H1 (cell line): ENCODE data around the gene MYO9A. TPM values are rescaled to one million over a fixed set of nuclear protein-coding genes. Genes with fewer than 3 reads are reported as not detected.

Experiments
- CTCF ChIA-PET: fragments of 300-600 bp; sonication (Branson Sonifier 250); formaldehyde crosslinking; loops from one replicate; lab custom pipeline; 2021; ENCODE audit not compliant: partially characterized antibody; lab: Charles Lee
- POLR2A ChIA-PET: fragments of 300-600 bp; sonication (Branson Sonifier 250); formaldehyde crosslinking; loops from one replicate; lab custom pipeline; 2021; ENCODE audit warnings: inconsistent platforms; ENCODE audit not compliant: partially characterized antibody; lab: Charles Lee
- DNase-seq, 2 experiments: peaks; one replicate each; pipeline versions ENCODE4 v3.0.0 to v3.0.0-alpha.2; 2010 to 2022; ENCODE audit warnings: low spot score in 2 of 2, low read depth in 1 of 2, mixed read lengths in 1 of 2
- FAIRE-seq: peaks from 2 replicates; lab custom pipeline; 2011; peaks lifted over from hg19 to GRCh38; lab: Jason Lieb, UNC
- H2AFZ ChIP-seq: 2 replicates; pipeline ENCODE4 v1.8.1; 2012; ENCODE audit warnings: low read length, inconsistent platforms
- H2AK5ac ChIP-seq: 2 replicates; pipeline ENCODE4 v1.6.1; 2013; ENCODE audit warnings: low read depth, low read length
- H2BK120ac ChIP-seq: replicated peaks from 2 replicates; pipeline ENCODE3; 2013; ENCODE audit warnings: low read depth, low read length, inconsistent platforms
- H2BK12ac ChIP-seq: 2 replicates; pipeline ENCODE4 v1.6.1; 2013; ENCODE audit warnings: low read depth, low read length
- H2BK15ac ChIP-seq: 2 replicates; pipeline ENCODE4 v1.6.1; 2013; ENCODE audit warnings: low read length
- H2BK20ac ChIP-seq: 2 replicates; pipeline ENCODE4 v1.6.1; 2013; ENCODE audit warnings: low read length
- H2BK5ac ChIP-seq: 2 replicates; pipeline ENCODE4 v1.6.1; 2013; ENCODE audit warnings: low read depth, low read length
- H3K14ac ChIP-seq: 2 replicates; pipeline ENCODE4 v1.6.1; 2013; ENCODE audit warnings: inconsistent platforms; ENCODE audit not compliant: insufficient read length
- H3K18ac ChIP-seq: 2 replicates; pipeline ENCODE4 v1.6.1; 2013; ENCODE audit warnings: low read length; ENCODE audit errors: extremely low read depth
- H3K23ac ChIP-seq: 2 replicates; pipeline ENCODE4 v1.6.1; 2013; ENCODE audit warnings: inconsistent platforms; ENCODE audit not compliant: insufficient read length
- H3K23me2 ChIP-seq: 2 replicates; pipeline ENCODE4 v1.6.1; 2013; ENCODE audit warnings: low read depth, low read length
- H3K27ac ChIP-seq: 2 replicates; pipeline ENCODE4 v1.6.1; 2011; ENCODE audit warnings: low read depth, low read length, inconsistent platforms
- H3K27me3 ChIP-seq, 4 experiments: replicated peaks in 1 of 4; 1 replicate in 1 of 4; 2 replicates in 3 of 4; pipeline versions ENCODE4 v1.6.1 to v1.8.1; 2011 to 2013; ENCODE audit warnings: low read length in 3 of 4, mild to moderate bottlenecking in 3 of 4, inconsistent platforms in 2 of 4, mixed read lengths in 2 of 4, moderate library complexity in 1 of 4; ENCODE audit not compliant: control insufficient read depth in 3 of 4, insufficient read depth in 3 of 4; ENCODE audit errors: extremely low read depth in 1 of 4
- H3K36me3 ChIP-seq, 4 experiments: 2 replicates each; pipeline versions ENCODE4 v1.6.1 to v1.8.1; 2011 to 2013; ENCODE audit warnings: mild to moderate bottlenecking in 4 of 4, low read length in 3 of 4, moderate library complexity in 2 of 4, control low read depth in 1 of 4, inconsistent platforms in 1 of 4; ENCODE audit not compliant: insufficient read depth in 4 of 4, control insufficient read depth in 2 of 4
- H3K4ac ChIP-seq: replicated peaks from 2 replicates; pipeline ENCODE3; 2013; ENCODE audit warnings: low read length, low read depth, mixed read lengths, inconsistent platforms; ENCODE audit not compliant: insufficient read length
- H3K4me1 ChIP-seq, 4 experiments: replicated peaks in 1 of 4; 1 replicate in 1 of 4; 2 replicates in 3 of 4; pipeline versions ENCODE4 v1.6.1 to v1.8.1; 2011 to 2013; ENCODE audit warnings: low read length in 3 of 4, inconsistent platforms in 2 of 4, mixed read lengths in 1 of 4; ENCODE audit not compliant: insufficient read depth in 4 of 4, control insufficient read depth in 3 of 4
- H3K4me2 ChIP-seq, 2 experiments: 2 replicates each; pipeline versions ENCODE4 v1.6.1 to v1.8.1; 2011 to 2013; ENCODE audit warnings: low read depth in 2 of 2, low read length in 2 of 2, control low read depth in 1 of 2, inconsistent platforms in 1 of 2, mild to moderate bottlenecking in 1 of 2; ENCODE audit not compliant: insufficient read depth in 1 of 2
- H3K4me3 ChIP-seq, 4 experiments: fragments of 200-600, 300-600 bp in 1 of 4; sonication (generic), shearing (Covaris generic), sonication (Bioruptor Twin) in 1 of 4; 2 replicates each; pipeline versions ENCODE4 v1.5.1 to v1.8.1; 2011 to 2016; ENCODE audit warnings: low read length in 4 of 4, low read depth in 3 of 4, control low read depth in 2 of 4, inconsistent platforms in 2 of 4, mild to moderate bottlenecking in 2 of 4, mixed read lengths in 1 of 4, moderate library complexity in 1 of 4; ENCODE audit not compliant: insufficient read depth in 2 of 4; ENCODE audit errors: extremely low read depth in 1 of 4
- H3K56ac ChIP-seq: replicated peaks from 2 replicates; pipeline ENCODE3; 2013; ENCODE audit warnings: low read depth, mild to moderate bottlenecking, mixed read lengths, low read length, inconsistent platforms; ENCODE audit not compliant: insufficient read length
- H3K79me1 ChIP-seq: 2 replicates; pipeline ENCODE4 v1.6.1; 2013; ENCODE audit warnings: low read depth, low read length, control low read depth
- H3K79me2 ChIP-seq, 2 experiments: 2 replicates each; pipeline versions ENCODE4 v1.6.1 to v1.8.1; 2012 to 2013; ENCODE audit warnings: low read length in 2 of 2, mild to moderate bottlenecking in 2 of 2, inconsistent platforms in 1 of 2; ENCODE audit not compliant: insufficient read depth in 2 of 2, control insufficient read depth in 1 of 2
- H3K9ac ChIP-seq, 4 experiments: replicated peaks in 1 of 4; 1 replicate in 1 of 4; 2 replicates in 3 of 4; pipeline versions ENCODE4 v1.6.1 to v1.8.1; 2011 to 2013; ENCODE audit warnings: low read depth in 3 of 4, low read length in 3 of 4, control low read depth in 2 of 4, mild to moderate bottlenecking in 2 of 4, moderate library complexity in 2 of 4, inconsistent platforms in 1 of 4; ENCODE audit errors: extremely low read depth in 1 of 4
- H3K9me3 ChIP-seq, 2 experiments: 2 replicates each; pipeline versions ENCODE4 v1.6.1 to v1.8.1; 2012 to 2013; ENCODE audit warnings: mild to moderate bottlenecking in 2 of 2, moderate library complexity in 2 of 2, control low read depth in 1 of 2, inconsistent platforms in 1 of 2, low read depth in 1 of 2, low read length in 1 of 2, mixed read lengths in 1 of 2; ENCODE audit not compliant: insufficient read depth in 2 of 2
- H4K20me1 ChIP-seq, 2 experiments: replicated peaks in 1 of 2; 2 replicates each; pipeline versions ENCODE3 to v1.8.1; 2011 to 2013; ENCODE audit warnings: inconsistent platforms in 2 of 2, low read length in 2 of 2, mild to moderate bottlenecking in 1 of 2; ENCODE audit not compliant: insufficient read depth in 2 of 2, control insufficient read depth in 1 of 2
- H4K5ac ChIP-seq: 2 replicates; pipeline ENCODE4 v1.6.1; 2013; ENCODE audit warnings: low read length, low read depth, mixed read lengths, inconsistent platforms; ENCODE audit not compliant: insufficient read length
- H4K8ac ChIP-seq: 2 replicates; pipeline ENCODE4 v1.8.0; 2013; ENCODE audit warnings: mild to moderate bottlenecking, moderate library complexity, low read length, inconsistent platforms; ENCODE audit not compliant: insufficient read depth; ENCODE audit errors: extremely low read depth
- H4K91ac ChIP-seq: replicated peaks from 2 replicates; pipeline ENCODE3; 2013; ENCODE audit warnings: low read length, mixed read lengths, inconsistent platforms; ENCODE audit not compliant: insufficient read length
- BACH1 ChIP-seq: IDR thresholded peaks from 2 replicates; pipeline ENCODE4 v1.6.1; 2012; ENCODE audit warnings: low read length, improper control_type of control experiment
- E2F6 ChIP-seq: IDR thresholded peaks from 2 replicates; pipeline ENCODE4 v1.6.1; 2012; ENCODE audit warnings: inconsistent platforms
- FOSL1 ChIP-seq: IDR thresholded peaks from 2 replicates; pipeline ENCODE4 v1.6.1; 2011; ENCODE audit warnings: mild to moderate bottlenecking, low read depth, low read length, moderate library complexity; ENCODE audit not compliant: insufficient read depth
- HDAC6 ChIP-seq: IDR thresholded peaks from one replicate; pipeline ENCODE4 v1.7.1; 2012; ENCODE audit warnings: low read depth, mild to moderate bottlenecking, inconsistent platforms, low read length, moderate library complexity
- JUND ChIP-seq: IDR thresholded peaks from 2 replicates; pipeline ENCODE4 v1.6.1; 2011; ENCODE audit warnings: mild to moderate bottlenecking, improper control_type of control experiment, low read length
- NRF1 ChIP-seq: IDR thresholded peaks from 2 replicates; pipeline ENCODE4 v1.6.1; 2011; ENCODE audit warnings: mild to moderate bottlenecking, low read depth, low read length, improper control_type of control experiment
- PHF8 ChIP-seq: fragments of 200-600 bp; sonication (generic); conservative IDR thresholded peaks from 2 replicates; pipeline ENCODE4 v1.7.1; 2012; ENCODE audit warnings: low read depth, mild to moderate bottlenecking, inconsistent platforms, low read length, moderate library complexity
- POLR2A ChIP-seq, 2 experiments: IDR thresholded peaks; 1 replicate in 1 of 2; 2 replicates in 1 of 2; pipeline ENCODE4 v1.6.1; 2011; ENCODE audit warnings: low read depth in 2 of 2, low read length in 2 of 2, mild to moderate bottlenecking in 2 of 2; ENCODE audit errors: control extremely low read depth in 1 of 2
- POLR2AphosphoS5 ChIP-seq: IDR thresholded peaks from 2 replicates; pipeline ENCODE4 v1.6.1; 2011; ENCODE audit warnings: low read depth, low read length
- POU5F1 ChIP-seq: IDR thresholded peaks from 2 replicates; pipeline ENCODE4 v1.6.1; 2011; ENCODE audit warnings: low read depth, mild to moderate bottlenecking, low read length, moderate library complexity
- SIN3A ChIP-seq, 2 experiments: IDR thresholded peaks in 1 of 2; conservative IDR thresholded peaks in 1 of 2; 2 replicates each; pipeline ENCODE4 v1.6.1; 2011 to 2012; ENCODE audit warnings: low read length in 2 of 2, improper control_type of control experiment in 1 of 2, low read depth in 1 of 2, mild to moderate bottlenecking in 1 of 2
- SP4 ChIP-seq: IDR thresholded peaks from 2 replicates; pipeline ENCODE4 v1.6.1; 2012; ENCODE audit warnings: low read length, inconsistent platforms
- TBP ChIP-seq: IDR thresholded peaks from 2 replicates; pipeline ENCODE4 v1.6.1; 2011; ENCODE audit warnings: low read depth, low read length, improper control_type of control experiment
- TCF12 ChIP-seq: IDR thresholded peaks from 2 replicates; pipeline ENCODE4 v1.6.1; 2011; ENCODE audit warnings: low read depth, mild to moderate bottlenecking, low read length
- ZNF274 ChIP-seq: IDR thresholded peaks from 2 replicates; pipeline ENCODE4 v1.7.0; 2012; ENCODE audit warnings: low read length, borderline replicate concordance; ENCODE audit errors: extremely low read depth
- WGBS, 2 experiments: shearing (Covaris generic) in 1 of 2; methylation state at CpG; one replicate each; pipeline versions ENCODE4 v1.1.6 to v1.1.7; 2013 to 2015; ENCODE audit warnings: low lambda C conversion rate in 2 of 2, mixed read lengths in 2 of 2, inconsistent platforms in 1 of 2, low coverage in 1 of 2, missing lambda C conversion rate in 1 of 2; ENCODE audit not compliant: insufficient replicate concordance in 2 of 2, insufficient coverage in 1 of 2, insufficient read length in 1 of 2; ENCODE audit errors: extremely low coverage in 1 of 2, missing lambda C conversion rate in 1 of 2; 5-methylcytosine and 5-hydroxymethylcytosine counted together
- polyA plus RNA-seq, 7 experiments: library from polyadenylated mRNA; depleted of rRNA in 3 of 7; stranded (reverse) in 5 of 7; unstranded in 2 of 7; fragments of >200 nt in 5 of 7; fragments of 200-250 nt in 2 of 7; gene quantifications; 1 replicate in 5 of 7; 2 replicates in 1 of 7; 4 replicates in 1 of 7; pipeline versions ENCODE4 v1.2.1 to v1.2.3, GENCODE V29; 2011 to 2013; ENCODE audit warnings: missing spikeins in 2 of 7, mixed read lengths in 2 of 7
- total RNA-seq: library from RNA; stranded (reverse); fragmentation: NEBNext Ultra II Directional; extraction: Animal tissue kit (Norgen Biotek cat#: 25700); gene quantifications from 2 replicates; pipeline ENCODE4 v1.2.1, GENCODE V29; 2021

MYO9A gene
- total and polyA plus RNA-seq, 2 of the 8 experiments (the other 6 are each of a cell fraction or from before 2014, with no cell fraction given): 3.9 to 26.0 TPM

DNA sequence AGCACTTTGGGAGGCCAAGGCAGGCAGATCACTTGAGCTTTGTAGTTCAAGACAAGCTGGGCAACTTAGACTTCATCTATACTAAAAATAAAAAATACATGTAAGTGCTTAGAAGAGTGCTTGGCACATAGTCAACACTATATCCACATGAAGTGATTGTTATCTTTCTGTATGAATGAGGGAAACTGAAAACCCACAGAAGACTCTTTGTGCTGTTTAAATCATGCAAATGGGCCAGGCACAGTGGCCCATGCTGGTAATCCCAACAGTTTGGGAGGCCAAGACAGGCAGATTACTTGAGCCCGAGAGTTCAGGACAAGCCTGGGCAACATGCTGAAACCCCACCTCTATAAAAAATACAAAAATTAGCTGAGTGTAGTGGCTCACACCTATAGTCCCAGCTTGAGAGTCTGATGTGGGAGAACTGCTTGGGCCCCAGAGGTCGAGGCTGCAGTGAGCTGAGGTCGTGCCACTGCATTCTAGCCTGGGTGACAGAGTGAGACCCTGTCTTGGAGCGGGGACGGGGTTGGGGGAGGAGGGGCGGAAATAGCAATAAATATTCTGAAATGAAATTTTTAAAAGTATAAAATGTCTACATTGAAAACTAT, 177.9 kb downstream of the MYO9A start:
- Histone ChIP-seq H3K23ac (no peak overlapping the region), H2BK20ac (no peak overlapping the region), H4K91ac (no peak overlapping the region), H2AFZ (no peak overlapping the region), H2AK5ac (no peak overlapping the region), H3K9me3 (no peaks in the 10 kb centered on the region), H4K5ac (no peak overlapping the region), H4K8ac (no peak overlapping the region), H3K79me1 (no peaks in the 10 kb centered on the region), H2BK120ac (no peak overlapping the region), H4K20me1 (no peaks in the 10 kb centered on the region), H3K18ac (no peak overlapping the region), H3K27ac (no peak overlapping the region), H3K9ac (no peak overlapping the region), H3K36me3 (no peaks in the 10 kb centered on the region), H3K27me3 (no peaks in the 10 kb centered on the region), H3K4me1 (no peaks in the 10 kb centered on the region), H2BK12ac (no peak overlapping the region), H3K23me2 (no peaks in the 10 kb centered on the region), H2BK15ac (no peak overlapping the region), H2BK5ac (no peak overlapping the region), H3K4ac (no peak overlapping the region), H3K14ac (no peak overlapping the region), H3K4me3 (no peak overlapping the region), H3K79me2 (no peaks in the 10 kb centered on the region), H3K4me2 (no peak overlapping the region), H3K56ac (no peak overlapping the region)
- ChIA-PET POLR2A (no interaction called here), CTCF (no interaction called here)
- FAIRE-seq (no peak), DNase-seq (no peak)
- WGBS, 2 experiments: 86% methylated on average over 6 of the region's 6 CpGs; no CpG with 5 or more reads in 1 of the 2 experiments
- TF ChIP-seq POLR2AphosphoS5 (no peak), JUND (no peak), NRF1 (no peak), E2F6 (no peak), POLR2A (IDR thresholded peaks at IDR 0.05; ENCODE audit: control extremely low read depth in 1 of 2, low read depth in 2 of 2, low read length in 2 of 2) (no peak), ZNF274 (no peak), BACH1 (no peak), HDAC6 (no peak), SP4 (no peak), TBP (no peak), SIN3A (conservative IDR thresholded peaks at IDR 0.05 in 1 of 2, IDR thresholded peaks at IDR 0.05 in 1 of 2; ENCODE audit: low read depth in 1 of 2, low read length in 2 of 2) (no peak), TCF12 (no peak), POU5F1 (no peak), FOSL1 (no peak), PHF8 (no peak)
